Testis (tissue), 2 donors: ENCODE results near the gene MSMP.

Source experiments
- POLR2A ChIP-seq: fragments of 450-650 bp; IDR thresholded peaks from one replicate; pipeline ENCODE4 v1.6.1; 2017; ENCODE audit warnings: antibody characterized with exemption, mild to moderate bottlenecking, moderate library complexity
- TF ChIP-seq, protein P1 (sequence below), 3 experiments: fragments of 450-650 bp in 2 of 3; fragments of 200-600 bp in 1 of 3; sonication (generic) in 1 of 3; IDR thresholded peaks; one replicate each; pipeline ENCODE4 v1.5.1; 2016 to 2019; ENCODE audit warnings: antibody characterized with exemption in 3 of 3, mild to moderate bottlenecking in 2 of 3, moderate library complexity in 1 of 3

DNA sequence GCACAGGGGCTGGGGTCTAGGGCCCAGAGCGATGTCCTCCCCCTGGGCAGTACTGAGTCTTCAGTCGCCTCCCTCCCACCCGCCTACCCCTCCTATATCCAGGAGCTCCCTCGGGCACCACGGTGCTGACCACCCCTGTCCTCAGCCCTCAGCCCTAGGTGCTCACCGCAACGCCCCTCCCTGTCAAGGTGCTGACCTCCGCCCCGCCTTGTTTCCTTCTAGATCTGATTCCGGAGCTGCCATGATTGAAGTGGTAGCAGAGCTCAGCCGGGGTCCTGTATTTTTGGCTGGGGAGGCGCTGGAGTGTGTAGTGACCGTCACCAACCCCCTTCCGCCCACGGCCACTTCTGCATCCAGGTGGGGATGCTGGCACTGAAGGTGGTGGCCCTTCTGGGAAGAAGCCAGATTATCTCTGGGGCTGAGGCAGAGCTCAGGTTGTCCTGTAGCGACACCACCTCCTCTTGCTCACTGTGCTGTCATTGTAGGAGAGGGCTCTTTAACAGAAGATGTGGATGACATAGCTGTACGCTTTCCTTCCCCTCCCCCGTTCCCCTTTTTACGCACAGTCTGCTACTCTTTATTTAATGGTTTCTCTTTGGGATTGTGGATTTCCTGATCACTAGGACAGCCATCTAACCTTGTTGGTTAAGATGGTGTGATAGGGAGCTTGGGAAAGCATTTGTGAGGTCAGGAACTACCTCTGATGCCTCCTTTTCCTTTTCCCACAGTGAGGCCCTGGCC, 4.4 kb downstream of the MSMP start:
- TF ChIP-seq, protein P1, sequence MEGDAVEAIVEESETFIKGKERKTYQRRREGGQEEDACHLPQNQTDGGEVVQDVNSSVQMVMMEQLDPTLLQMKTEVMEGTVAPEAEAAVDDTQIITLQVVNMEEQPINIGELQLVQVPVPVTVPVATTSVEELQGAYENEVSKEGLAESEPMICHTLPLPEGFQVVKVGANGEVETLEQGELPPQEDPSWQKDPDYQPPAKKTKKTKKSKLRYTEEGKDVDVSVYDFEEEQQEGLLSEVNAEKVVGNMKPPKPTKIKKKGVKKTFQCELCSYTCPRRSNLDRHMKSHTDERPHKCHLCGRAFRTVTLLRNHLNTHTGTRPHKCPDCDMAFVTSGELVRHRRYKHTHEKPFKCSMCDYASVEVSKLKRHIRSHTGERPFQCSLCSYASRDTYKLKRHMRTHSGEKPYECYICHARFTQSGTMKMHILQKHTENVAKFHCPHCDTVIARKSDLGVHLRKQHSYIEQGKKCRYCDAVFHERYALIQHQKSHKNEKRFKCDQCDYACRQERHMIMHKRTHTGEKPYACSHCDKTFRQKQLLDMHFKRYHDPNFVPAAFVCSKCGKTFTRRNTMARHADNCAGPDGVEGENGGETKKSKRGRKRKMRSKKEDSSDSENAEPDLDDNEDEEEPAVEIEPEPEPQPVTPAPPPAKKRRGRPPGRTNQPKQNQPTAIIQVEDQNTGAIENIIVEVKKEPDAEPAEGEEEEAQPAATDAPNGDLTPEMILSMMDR (IDR thresholded peaks at IDR 0.05), result no peak
- no peak for TF ChIP-seq POLR2A
